ENCODE measurements around the gene KCTD10.

DNA sequence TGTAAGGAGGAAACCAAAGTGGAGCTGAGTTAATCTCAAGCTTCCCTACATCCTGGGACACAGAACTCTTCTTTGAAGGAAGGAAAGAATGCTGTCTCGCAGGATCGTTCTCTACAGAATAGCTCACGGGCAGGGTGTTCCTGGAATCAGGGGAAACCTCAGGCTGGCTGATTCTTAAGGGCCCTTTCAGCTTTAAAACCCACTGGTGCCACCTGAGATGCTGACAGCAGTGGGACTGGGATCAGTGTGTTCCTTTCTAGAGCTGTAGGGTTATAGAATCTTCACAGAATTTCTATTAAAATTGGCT, 48.1 kb upstream of the KCTD10 start:
- TF ChIP-seq CTCF (IDR thresholded peaks at IDR 0.05; ENCODE audit: insufficient read depth, low read length), result no peak
- no peak for TF ChIP-seq SPI1 (IDR thresholded peaks at IDR 0.05; ENCODE audit: borderline replicate concordance, low read depth)

Measured in HL-60 (cell line).